ENCODE data around the gene OSTM1.
A peak's percentile ranks its signal among the peaks of the same experiment; 100 is the strongest.

OSTM1 gene

GRCh38 chr6:108100003-108100402 is 25.5 kb upstream of the OSTM1 start:
- DNase-seq: no peak

DNA sequence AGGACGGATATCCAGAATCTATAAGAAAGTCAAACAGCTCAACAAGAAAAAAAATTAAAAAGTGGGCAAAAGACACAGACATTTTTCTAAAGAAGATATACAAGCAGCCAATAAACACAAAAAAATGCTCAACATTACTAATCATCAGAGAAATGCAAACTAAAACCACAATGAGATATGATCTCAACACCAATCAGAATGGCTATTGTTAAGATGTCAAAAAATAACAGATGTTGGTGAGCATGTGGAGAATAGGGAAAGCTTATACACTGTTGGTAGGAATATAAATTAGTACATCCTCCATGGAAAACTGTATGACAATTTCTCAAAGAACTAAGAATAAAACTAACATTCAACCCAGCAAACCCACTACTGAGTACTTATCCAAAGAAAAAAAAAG is 23.3 kb upstream of the OSTM1 start:
- no peak for DNase-seq

- DNase-seq: no peak
Measured at GRCh38 chr6:108093781-108094300, 19.3 kb upstream of the OSTM1 start.

DNA sequence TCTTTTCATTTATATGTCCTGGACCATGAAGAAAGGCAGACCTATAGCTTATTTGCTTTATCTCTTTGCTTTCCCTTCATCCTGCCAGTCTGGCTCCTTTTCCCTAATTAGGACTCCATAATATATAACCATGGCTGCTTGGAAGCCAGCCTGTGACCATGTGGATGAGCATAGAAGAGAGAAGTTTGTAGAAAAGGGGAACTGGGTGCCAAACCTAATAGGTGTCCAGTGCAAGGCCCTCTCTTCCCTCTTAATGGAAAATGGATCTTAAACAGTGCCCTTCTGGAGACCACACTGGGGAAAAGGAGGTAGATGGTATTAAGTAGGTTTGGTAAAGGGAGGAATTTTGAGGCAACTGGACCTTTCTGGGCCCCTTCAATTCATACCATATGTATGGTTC is 16.7 kb upstream of the OSTM1 start:
- DNase-seq: peak in 1 of 4 experiments; percentile 13

GRCh38 chr6:108083349-108083748 is 8.8 kb upstream of the OSTM1 start:
- DNase-seq: peak; percentile 11 to 55 (median 25)

GRCh38 chr6:108082539-108082938 is 8.0 kb upstream of the OSTM1 start:
- DNase-seq: no peak

DNA sequence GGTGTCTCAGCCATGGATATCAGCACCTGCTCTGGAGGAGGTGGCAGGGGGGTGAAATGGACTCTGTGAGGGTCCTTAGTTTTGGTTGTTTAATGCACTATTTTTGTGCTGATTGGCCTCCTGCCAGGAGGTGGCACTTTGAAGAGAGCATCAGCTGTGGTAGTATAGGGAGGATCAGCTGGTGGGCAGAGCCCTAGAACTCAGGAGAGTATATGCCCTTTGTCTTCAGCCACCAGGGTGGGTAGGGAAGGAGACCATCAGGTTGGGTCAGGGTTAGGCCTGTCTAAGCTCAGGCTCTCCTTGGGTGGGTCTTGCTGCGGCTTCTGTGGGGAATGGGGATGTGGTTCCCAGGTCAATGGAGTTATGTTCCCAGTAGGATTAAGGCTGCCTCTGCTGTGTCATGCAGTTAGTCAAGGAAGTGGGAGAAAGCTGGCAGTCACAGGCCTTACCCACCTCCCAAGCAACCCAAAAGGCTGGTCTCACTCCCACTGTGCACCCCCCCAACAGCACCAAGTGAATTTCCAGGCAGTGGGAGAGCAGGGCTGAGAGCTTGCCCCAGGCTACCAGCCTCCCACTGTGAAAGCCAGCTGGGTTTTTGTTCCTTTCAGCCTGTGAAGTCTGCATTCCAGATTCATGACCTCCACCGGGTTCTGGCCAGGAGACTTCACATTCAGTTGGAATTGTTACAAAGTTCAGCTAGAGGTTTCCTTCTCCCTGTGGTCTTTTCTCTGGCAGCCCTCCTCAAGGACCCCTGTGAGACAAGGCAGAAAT is 5.7 kb upstream of the OSTM1 start:
- DNase-seq: no peak

- no peak for DNase-seq
Measured at GRCh38 chr6:108078191-108078590, 3.6 kb upstream of the OSTM1 start.

DNA sequence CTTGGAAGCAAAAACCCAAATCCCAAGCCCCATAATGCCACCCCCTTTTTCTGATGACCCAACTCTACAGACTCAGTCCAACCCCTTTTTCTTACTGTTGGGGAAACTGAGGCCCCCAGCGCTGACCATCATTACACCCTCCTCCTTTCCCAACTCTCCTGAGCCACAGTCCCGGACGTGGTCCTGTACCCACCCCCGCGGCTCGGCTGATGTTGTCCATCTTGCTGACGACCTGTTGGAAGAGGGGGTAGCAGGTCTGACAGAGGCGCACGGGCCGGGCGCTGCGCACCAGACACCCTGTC is 533 bp downstream of the OSTM1 start:
- DNase-seq: peak in 2 of 4 experiments; percentile 46 to 62

DNA sequence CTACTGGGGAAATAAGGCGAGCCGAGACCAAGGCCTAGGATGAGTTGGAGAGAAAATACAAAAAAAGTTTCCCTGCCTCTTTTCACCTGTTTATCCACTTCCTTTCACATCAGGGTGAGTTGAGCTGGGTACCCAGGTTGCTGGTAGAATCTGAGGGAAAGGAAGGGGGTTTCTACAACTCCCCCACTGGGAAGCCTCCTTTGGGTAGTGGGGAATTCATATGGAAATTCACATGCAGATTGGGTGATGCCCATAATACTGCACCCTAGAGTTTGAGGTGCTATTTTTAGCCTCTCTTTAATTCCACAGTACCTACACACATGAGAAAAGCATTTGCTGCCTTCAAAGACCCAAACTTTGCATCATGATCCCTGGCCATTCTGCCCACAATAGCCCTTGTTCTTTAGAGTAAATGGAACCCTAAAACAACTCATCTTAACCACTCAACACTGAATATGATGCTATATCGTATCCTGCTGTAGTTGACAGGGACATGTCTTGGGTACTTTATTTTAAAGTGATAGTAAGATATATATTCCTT is 2.7 kb downstream of the OSTM1 start:
- DNase-seq: no peak

GRCh38 chr6:108068618-108069017 is 5.9 kb downstream of the OSTM1 start:
- DNase-seq: no peak

DNA sequence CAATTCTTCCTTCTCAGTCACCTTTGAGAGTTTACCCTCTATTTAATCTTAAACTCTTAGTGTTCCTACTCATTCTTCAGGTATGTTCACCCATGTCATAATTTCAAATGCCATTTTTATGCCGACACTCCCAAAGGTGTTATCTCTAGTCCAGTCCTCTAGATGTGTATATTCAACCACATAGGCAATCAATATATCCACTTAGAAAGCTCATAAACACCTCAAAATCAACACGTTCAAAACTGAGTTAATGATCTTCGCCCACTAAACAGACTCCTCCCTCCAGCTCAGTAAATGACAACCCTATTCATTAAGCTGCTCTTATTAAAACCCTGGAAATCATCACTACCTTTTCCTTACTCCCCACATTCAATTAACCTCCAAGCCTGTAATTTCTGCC is 6.4 kb downstream of the OSTM1 start:
- no peak for DNase-seq

- no peak for DNase-seq
Measured at GRCh38 chr6:108052706-108053105, 21.8 kb downstream of the OSTM1 start.

GRCh38 chr6:108051481-108051880 is 23.1 kb downstream of the OSTM1 start:
- DNase-seq: no peak

DNA sequence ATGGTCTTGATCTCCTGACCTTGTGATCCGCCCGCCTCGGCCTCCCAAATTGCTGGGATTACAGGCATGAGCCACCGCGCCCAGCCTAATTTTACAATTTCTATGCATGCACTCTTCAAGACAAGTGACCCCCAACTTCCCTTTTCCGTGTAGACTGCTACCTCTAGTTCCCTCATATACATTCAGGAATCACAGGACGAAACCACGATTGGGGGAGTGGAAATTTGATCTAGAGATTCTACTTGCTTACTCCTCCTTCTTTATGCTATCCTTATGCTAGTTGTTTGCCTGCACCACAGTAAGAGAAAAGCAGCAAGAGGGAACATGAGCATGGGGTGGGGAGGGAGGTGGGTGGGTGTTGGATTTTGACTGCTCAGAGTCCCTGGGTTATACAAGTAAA is 34.9 kb downstream of the OSTM1 start:
- DNase-seq: peak; percentile 6 to 24 (median 16)

DNA sequence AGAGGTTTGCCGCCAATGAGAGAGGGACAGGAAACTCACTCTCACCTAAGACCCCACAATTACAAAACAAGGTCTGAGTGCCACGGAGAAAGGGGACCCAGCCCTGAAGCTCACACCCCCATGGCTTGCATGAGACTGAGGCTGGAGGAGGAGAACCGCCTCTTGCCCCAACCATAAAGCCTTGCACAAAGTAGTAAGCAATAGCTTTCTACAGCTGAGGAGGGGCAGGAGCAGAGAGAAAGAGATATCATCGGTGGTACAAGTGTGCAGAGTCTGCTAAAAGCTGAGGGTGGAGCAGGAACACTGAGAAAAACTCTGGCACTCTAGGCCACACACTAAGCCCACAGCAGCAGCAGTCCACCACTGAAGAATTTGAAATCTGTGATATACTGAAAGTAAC is 37.7 kb downstream of the OSTM1 start:
- no peak for DNase-seq

DNA sequence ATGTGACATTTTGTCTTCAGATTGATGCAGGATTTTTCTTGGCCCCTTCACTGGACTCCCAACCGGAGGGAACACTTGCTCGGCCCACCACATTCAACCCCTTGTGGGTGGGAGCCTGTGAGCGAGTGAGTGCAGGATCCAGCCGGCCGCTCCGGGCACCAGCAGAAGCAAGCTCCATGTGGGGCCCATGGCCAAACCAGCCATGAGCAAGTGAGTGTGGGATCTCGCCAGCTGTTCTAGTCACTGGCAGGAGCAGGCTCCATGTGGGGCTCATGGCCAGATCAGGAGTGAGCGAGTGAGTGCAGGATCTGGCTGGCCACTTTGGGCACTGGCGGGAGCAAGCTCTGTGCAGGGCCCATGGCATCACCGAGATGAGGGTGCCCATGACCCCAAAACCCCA is 42.6 kb downstream of the OSTM1 start:
- no peak for DNase-seq

DNA sequence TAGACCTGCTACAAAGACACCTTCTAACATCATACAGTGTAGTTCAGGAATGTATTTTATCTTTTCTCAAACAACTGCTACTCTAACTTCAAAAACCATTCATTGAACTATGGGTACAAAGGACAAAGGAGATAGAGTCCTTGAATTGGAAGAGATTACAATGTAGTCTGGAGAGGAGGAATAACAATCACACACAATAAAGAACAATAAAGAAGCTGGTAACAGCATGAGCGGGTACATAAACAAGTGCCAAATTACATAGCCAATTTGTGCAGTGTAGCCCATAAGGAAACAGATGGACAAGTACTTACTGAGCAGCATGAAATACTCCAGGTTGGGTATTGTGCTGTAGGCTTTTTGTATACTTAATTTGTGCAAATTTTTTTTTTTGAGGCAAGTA is 44.3 kb downstream of the OSTM1 start:
- DNase-seq: no peak

DNA sequence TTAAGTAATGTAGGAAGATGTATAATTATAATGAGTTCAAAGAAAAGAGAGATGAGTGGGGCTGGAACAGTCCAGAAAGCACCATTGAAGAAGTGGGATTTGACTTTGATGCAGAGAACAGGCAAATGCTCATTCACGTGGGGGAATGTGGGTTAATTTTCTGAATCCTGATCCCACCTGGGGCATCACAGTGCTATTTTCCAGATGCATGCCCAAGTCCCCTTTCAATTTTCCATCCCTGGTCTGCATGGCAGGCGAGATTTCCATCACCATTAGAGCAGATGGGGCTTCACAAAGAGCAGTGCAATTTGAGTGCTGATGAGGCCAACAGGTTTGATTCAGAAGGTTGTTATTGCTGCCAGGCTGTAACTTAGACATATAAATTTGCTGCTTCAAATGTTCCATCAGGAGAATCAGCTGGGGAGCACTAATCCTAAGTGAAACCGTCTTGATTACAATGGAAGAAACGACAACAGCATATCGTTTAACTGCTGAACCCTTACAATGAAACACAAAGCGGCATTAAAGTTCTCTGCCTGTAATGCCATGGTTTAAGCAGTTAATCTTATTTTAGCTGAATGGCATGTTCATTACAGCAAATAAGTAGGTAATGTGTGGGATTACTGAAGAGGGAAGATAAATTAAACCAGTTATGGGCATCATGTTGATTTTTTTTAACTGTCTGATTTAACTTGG is 45.2 kb downstream of the OSTM1 start:
- DNase-seq: no peak

DNA sequence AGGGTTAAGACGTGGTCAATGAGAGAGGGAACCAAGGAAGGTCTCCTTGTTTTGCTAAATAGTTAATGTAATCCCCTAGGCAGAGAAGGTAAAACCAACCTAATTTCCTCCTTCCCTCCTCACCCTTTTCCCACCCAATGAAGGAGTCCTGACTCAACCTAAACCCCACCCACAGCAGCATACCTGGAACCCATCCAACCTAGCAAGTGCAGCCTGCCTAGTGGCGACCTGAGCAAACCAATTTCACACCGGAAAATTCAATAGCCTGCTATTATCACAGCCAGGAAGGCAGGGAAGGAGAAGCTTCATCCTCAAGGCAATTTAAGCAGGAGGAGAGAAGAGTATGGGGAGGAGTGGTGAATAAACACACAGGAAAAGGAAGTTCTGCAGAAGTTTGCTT is 46.9 kb downstream of the OSTM1 start:
- DNase-seq: no peak

DNA sequence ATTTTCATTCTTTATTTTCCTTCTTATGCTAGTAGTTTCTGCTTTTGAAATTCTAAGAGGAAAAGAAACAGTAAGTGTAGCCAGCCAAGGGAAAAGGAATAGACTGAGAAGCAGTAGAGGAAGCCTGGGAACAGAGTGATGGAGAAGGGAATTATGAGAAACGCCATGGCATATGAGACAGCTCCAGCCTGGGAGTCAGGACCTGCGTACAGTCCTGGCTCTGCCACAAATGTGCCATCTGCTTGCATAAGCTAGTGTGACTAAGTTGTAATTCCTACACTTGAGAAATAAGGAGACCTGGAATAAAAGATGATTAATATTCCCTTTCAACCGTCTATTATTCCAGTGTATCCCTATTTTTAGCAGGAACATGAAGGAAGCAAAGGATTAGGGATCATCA is 47.5 kb downstream of the OSTM1 start:
- DNase-seq: no peak

GRCh38 chr6:108024427-108025073 is 50.0 kb downstream of the OSTM1 start:
- DNase-seq: no peak

DNA sequence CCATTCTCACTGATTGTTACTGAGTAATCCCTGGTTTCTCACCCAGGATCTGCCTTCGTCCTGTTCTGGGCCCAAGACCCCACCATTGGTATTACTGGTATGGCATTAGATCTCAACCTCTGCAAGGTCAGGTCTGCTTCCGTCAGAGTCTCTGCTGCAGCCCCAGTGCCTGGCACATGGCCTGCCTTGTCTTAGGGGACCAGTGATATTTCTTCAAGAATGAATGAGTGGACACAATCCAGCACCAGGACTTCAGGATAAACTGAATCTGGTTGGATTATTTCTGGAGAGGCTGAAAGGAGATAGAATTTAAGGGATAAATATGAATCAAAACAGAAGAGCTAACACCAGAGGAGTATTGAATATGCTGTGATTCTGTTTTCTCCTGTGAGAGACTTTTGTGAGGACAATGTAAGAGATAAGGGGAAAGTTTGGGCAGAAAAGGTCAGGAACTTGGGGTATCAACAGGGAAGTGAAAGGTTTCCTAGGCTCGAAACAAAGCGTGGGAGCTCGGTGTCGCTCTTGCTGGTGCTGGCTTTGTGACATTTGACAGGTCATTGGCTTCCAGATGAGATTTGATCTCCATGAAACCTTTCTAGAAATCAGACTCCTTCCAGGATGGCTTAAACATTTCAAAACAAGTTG is 53.9 kb downstream of the OSTM1 start:
- DNase-seq: no peak
